Islet of Langerhans (tissue), 1 donor: ENCODE results near the gene ZNF341.
"Not testable (repeated sequence)": the region's sequence is repeated elsewhere in the genome, so short reads cannot be mapped to it uniquely, and the experiment has no call there.

Experiments used
- FAIRE-seq: peaks from one replicate; lab custom pipeline; 2011; peaks lifted over from hg19 to GRCh38; lab: Jason Lieb, UNC

Gene ZNF341

DNA sequence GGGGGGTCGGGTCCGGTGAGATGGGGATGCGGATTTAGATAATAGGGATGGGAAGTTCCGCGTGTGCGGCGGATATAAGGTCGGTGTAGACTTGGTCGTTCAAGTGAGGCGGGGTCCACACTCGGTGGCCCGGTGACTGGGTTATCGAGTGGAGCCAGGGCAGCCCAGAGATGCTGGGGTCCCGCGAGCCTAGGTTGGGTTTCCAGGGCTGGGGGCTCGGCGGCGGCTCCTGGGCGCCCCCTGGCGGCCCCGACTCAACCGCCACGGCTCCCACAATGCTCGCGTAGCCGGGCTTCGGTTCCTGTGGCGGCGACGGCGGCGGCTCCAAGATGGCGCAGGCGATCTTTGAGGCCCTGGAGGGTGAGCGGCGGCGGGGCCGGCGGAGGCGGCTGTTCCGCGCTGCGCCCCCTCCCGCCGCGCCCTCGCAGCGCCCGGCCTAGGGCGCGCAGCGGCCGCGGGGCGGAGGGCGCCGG lies at the start of gene ZNF341:
Gene ZNF341 (plus strand): TSS at position 304 of the 473 bp plus-strand sequence. CDS start 26 bp downstream, at position 330.
- FAIRE-seq: no peak

DNA sequence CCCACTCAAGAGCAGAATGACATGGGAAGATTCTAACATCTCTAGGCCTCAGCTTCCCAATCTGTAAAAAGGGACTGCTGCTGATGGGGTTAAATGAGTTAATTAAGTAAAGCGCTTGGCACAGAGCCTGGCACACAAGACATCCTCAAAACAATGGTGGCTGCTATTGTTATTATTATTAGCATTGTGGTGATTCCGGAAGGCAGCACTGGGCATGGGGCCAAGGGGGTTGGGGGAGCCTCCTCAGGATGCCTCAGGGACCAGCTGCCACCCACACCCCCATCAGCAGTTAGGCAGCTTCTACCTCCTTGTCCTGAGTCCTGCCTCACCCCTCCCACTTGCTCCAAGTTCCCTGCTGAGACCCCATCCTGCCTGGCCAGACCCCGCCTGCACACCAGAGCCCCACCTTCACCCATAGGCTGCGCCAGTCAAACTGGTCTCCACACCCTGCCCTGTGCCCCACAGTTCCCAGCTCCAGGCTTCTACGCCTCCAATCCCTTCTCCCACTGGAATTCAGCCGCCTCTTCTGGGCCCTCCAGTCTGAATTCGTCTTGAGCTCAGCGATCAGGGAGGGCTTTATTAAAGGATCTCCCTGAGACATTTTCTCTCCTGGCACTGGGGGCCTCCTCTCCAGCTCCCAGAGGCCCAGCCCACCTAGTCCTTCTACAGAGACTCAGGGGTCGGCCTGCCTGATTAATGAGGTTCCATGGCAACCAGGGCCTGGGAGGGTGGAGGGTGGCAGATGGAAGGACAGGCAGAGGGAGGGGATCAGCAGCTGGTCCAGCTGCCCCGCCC lies 47.1 kb upstream of the ZNF341 start:
- no peak for FAIRE-seq

DNA sequence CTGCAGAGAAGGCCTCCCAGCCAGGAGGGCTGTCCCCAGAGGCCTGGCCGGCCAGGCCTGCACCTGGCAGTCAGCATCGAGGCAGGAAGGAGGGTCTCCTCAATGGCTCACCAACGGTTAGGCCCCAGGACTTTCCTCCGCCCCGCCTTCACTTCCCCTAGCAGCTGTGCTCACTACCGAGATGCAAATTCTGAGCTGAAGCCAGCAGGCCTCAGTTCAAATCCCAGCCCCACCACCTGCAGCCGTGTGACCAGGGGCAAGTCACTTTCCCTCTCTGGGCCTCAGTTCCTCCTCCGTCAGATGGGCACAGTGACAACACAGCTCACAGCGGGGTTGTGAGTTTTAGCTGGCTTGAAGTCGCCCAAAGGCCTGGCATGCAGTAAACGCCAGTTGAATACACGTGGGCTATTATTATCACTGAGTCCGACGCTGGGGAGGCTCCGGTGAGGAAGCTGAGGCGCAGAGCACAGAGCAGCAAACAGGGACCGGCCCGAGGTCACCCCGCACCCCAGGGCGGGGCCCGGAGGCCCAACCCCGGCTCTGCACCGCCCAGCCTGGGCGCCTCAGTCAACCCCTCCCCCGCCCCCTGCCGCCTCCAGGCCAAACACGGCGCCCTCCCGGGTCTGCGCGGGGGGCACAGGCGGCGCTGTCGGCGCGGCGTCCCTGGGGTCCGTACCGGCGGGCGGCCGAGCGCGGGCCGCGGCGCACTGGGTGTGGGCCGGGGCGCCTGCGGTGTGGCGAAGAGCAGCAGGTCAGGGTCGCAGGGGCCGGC lies 46.3 kb upstream of the ZNF341 start:
- FAIRE-seq: no peak

DNA sequence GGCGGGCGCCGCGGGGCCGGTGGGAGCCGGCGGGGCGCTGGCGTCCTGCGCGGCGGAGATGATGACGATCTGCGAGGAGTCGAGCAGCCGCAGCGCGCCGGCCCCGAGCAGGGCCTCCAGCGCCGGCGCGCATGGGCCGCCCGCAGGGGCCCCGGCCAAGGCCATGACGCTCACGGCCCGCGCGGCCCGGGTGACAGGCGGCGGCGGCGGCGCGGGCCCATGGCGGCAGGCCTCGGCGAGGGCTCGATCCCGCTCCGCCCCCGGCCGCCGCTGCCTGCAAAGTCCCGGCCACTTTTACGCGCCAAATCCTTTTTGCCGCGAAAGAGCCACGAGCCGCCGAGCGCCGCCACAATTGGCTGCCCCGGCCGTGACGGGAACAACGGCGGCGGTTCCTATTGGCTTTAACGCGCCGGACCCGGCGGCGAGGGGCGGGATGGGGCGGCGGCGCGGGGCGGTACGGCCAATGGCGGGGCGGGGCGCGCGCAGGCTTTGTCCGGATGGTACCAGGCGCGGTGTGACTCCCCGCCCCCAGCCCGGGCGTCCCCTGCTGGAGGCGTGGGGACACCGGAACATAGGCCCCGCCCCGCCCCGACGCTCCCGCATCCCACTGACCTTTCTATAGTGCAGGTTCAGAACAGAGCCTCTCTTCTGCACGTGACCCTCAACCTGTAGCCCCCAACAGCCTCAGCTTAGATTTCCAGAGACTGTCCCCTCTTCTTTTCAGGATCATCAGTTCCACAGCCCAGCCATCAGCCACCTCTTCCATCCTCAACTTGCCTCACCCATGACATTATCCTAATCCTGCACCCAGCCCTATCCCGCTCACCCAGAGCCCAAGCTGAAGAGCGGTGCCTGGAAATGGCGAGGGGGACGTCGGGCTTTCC lies 45.5 kb upstream of the ZNF341 start, which contains the start of gene E2F1:
Gene E2F1 (minus strand): TSS at position 286 of the 884 bp plus-strand sequence. CDS start 121 bp downstream, at position 165.
- FAIRE-seq: no peak

DNA sequence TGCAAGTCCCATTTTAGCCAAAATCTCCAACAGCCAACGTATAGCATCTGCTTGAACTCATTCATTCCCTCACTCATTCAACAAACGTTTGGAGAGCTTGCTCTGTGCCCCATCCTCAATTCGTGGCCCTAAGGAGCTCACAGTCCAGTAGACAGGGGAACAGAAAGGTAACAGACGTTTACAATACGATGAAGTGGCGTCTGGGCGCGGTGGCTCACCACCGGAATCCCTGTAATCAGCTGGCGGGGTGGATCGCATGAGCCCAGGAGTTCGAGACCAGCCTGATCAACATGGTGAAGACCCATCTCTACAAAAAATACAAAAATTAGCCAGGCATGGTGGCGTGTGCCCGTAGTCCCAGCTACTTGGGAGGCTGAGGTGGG lies 44.8 kb upstream of the ZNF341 start:
- no peak for FAIRE-seq

GRCh38 chr20:33687370-33687915 lies 44.4 kb upstream of the ZNF341 start:
- FAIRE-seq: no peak

DNA sequence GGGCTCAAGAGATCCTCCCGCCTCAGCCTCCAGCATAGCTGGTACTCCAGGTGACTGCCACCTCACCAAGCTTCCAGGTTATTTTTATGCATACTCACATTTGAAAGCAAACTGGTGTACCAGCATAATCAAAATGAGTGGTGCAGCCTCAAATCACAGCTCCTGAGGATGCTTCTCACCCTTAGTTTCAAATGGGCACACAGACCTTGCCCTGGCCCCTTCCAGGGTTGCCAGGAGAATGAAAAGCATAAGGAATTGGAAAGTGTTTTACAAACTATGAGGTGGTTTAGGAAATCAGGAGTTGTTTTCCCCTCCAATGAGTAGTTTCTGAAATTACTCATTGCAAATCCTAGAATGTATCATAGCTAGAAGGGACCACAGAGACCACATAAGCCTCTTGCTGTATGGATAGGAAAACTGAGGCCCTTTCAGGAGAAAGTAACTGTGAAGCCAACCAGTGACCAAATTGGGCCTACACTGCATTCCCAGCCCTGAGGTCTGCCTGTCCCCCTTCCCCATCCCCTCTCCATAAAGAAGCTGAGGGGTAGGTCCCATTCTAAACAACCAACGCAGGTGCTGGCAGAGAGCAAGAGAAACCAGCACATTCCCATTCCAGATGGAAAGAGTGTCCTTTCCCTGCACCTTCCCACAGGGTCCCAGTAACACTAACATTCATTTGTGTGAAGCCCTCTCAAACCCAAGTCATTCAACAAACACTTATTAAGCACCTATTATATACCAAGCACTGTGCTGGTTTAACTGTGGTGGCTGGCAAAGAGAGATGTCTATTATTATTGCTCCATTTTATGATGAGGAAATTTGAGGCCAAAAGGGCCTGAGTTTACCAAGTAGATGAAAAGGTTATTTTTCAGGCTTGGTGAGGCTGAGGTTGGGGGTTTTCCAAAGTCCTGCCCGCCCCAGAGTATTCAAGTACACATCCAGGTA lies 43.5 kb upstream of the ZNF341 start:
- FAIRE-seq: no peak

DNA sequence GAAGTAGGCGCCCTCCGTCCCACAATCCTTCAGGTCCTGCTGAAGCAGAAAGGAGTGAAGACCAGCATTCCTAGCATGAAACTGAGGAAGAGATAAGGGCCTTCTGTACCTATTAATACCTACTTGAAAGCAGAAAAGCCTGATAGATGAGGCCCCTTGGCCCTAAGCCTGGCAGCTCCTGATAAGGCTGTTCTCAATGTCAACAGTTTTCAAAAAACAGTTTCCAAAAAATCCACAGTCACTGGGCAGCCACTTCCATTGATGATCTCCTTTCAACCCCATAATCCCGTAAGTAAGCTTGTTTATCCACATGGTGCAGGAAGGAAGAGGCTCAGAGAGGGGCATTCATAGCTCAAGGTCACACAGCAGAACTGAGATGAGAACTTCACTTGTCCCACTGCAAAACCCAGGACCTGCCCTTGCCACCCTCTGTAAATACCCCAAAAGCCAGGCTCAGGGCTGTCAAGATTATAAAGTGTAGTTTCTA lies 42.8 kb upstream of the ZNF341 start:
- no peak for FAIRE-seq

DNA sequence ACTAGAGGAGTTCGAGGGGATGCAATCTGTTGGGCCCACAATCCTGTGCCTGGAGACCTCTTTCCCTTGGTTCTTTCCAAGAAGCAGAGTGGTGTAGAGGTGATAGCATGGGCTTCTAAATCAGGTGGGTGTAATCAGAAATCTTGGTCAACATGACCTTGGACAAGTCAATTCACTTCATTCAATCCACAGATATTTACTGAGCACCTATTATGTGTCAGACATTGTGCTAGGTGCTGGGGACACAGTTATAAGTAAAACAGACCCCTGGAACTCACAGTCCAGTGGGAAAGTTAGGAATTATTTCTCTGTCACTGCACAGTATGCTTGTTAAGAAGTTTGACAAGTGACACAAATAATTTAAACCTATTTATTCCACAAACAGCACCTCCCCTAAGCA lies 42.3 kb upstream of the ZNF341 start:
- FAIRE-seq: no peak

DNA sequence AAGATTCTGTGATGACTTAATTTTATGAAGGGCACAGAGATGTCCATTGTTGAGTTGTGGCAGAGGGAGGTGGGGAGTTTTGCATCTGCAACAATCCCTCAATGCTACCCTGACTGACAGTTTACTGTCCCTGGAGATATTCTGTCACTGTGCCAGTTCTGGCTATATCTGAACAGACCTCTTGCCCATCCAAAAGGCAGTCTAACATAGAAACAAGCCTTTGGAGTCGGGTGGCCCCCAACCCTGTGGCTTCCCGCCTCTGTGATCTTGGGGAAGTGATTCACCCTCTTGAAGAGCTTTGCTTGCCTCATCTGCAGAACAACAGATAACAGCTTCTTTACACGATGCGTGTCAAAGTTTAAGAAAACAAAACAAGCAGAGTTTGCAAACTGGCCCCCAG lies 41.8 kb upstream of the ZNF341 start:
- no peak for FAIRE-seq

GRCh38 chr20:33693289-33693688 lies 38.5 kb upstream of the ZNF341 start:
- no peak for FAIRE-seq

DNA sequence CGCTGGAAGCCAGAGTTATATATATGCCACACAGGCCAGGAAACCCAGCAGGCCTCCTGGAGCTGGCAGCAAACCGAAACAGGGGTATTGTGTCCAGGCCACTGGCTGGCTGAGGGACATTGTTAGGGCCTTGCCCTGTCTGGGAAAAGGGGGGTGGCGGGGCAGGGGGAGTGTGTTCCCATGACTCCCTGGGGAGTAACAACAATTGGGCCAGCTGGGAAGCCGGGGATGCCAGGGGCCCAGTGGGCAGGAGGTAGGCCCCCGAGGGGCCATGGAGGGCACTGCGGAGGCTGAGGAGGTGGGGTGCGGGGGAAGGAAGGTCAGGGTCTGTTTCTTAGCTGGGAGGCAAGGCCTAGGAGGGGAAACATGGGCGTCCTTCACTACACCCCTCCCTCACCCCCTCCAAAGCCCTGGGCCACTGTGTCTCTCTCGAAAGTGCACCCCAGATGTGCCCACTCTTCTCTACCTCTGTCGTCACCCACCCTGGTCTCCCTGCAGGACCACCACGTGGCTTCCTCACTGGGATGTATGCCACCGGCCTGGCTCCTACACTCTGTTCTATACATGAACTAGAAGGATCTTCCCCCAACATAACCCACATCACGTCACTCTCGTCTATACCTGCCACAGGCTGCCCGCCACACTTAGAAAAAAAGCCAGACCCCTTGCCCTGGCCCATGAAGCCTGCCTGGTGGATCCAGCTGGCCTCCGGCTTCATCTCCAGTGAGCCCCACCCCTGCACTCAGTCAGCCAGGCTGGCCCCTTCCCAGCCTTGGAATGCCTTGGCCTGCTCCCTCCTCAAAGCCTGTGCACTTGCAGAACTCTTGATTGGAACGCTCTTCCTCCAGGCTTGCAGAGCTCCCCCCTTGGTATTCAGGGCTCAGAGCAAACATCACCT lies 37.8 kb upstream of the ZNF341 start:
- no peak for FAIRE-seq

DNA sequence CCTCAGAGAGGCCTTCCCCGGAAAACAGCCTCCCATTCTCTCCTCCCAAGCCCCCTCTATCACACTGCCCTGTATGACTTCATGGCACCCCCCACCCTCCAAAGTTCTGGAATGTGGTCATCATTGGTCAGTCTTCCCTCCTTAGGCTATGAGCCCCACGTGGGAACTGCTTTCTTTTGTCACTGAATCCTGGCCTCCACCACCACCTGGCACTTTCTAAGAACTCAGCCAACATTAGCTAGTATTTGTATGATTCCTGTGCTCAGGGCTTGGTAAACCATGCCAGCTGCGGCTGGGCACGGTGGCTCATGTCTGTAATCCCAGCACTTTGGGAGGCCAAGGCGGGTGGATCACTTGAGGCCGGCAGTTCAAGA lies 37.2 kb upstream of the ZNF341 start:
- FAIRE-seq: no peak

GRCh38 chr20:33696448-33696847 lies 35.3 kb upstream of the ZNF341 start:
- no peak for FAIRE-seq

- FAIRE-seq: no peak
These were observed 34.7 kb upstream of the ZNF341 start for GRCh38 chr20:33697129-33697528.

GRCh38 chr20:33698966-33699365 lies 32.8 kb upstream of the ZNF341 start:
- FAIRE-seq: not testable (repeated sequence)

GRCh38 chr20:33700696-33701441 lies 30.9 kb upstream of the ZNF341 start:
- FAIRE-seq: not testable (repeated sequence)

DNA sequence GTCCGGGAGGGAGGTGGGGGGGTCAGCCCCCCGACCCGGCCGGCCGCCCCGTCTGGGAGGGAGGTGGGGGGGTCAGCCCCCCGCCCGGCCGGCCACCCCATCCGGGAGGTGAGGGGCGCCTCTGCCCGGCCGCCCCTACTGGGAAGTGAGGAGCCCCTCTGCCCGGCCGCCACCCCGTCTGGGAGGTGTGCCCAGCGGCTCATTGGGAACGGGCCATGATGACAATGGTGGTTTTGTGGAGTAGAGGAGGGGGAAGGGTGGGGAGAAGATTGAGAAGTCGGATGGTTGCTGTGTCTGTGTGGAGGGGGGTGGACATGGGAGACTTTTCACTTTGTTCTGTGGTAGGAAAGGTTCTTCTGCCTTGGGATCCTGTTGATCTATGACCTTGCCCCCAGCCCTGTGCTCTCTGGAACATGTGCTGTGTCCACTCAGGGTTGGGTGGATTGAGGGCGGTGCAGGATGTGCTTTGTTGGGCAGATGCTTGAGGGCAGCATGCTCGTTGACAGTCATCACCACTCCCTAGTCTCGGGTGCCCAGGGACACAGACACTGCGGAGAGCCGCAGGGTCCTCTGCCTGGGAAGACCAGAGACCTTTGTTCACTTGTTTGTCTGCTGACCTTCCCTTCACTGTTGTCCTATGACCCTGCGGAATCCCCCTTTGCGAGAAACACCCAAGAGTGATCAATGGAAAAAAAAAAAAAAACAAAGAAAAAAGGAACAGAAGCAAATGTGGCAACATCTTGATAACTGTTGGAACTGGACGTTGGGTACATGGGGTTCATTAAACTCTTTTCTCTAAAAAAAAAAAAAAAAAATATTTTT lies 30.0 kb upstream of the ZNF341 start:
- FAIRE-seq: no peak
